NCI-H82 treated with DMSO at 0.1 percent for 48 hours (cell line): ENCODE measurements around the gene RMRP.

Experiments used
- DNase-seq: peaks from one replicate; lab custom pipeline; 2025; ENCODE audit not compliant: unreplicated experiment; lab: John Stamatoyannopoulos, UW

RMRP gene

DNA sequence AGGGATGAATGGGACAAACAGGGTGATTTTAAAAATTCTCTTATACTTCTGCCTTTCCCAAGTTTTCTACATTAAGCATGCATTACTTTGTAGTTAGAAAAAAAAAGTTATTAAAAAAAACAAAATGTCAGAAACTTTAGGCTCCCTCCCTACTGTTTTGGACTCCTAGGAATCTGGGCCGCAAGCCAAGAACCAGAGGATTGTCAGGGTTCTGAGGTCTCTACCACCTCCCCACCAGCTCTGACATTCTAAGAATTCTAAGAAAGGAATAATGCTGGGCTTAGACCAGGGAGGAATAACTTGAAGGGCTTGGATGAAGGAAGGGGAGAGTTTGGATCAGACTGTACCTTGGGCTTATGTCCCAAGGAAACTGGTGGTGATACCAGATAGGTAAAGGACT, 8.2 kb upstream of the RMRP start:
- DNase-seq = no peak

DNA sequence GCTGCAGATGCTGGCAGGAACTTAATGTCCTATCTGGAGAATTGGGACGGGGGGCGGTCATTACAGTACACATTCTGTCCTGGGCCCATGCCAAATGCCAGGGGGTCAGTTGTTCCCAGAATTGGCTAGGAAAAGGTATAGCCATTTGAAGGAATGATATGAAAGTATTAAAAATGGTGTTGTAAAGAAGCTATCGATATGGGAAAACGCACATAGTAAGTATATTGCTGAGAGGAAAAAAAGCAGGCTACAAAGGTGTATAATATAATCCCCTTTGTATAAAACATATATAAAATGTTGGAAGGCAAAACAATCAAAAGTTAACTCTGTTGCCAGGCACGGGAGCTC, 7.6 kb upstream of the RMRP start:
- no peak for DNase-seq

DNA sequence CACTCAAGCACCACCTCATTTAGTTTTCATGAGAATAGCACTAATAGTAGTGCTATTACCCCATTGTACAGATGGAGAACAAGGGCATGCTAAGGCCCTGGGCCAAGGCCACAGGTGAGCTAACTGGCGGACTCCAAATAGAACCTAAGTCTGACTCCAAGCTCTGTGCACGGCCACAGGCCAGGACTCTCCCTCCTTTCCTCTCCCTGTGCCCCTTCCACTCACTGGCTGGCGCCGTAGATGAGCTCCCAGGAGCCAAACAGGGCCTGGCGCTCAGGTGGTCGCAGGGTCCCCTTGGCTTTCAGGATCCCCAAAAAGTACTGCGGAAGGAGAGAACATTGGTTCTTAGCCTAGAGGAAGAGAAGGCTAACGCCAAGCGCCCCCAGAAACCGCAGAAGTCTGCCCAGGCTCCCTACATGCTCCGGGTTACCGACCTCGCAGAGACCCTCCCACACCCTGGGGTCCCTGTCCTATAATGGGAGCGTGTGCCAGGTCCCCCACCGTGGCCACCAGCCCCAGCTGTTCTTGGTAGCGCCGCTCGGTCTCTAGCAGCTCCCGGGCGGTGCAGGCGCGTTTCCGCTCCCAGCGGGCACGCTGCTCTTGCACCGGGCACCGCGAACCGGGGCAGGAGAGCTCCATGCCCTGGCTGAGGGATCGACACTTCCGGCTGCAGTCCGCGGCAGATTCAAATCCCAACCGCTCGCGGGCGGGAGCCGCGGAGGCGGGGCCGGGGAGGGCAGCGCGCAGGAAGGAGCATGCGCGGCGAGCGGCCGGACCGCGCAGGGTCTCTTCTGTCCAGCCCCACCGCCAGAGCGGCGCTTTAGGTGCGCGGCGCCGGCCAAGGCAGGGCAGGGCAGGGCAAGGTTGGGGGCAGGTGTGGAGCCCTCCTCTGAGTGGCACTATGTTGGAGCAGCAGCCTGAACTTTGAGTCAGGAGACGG, 7.0 kb upstream of the RMRP start, which contains the start of gene ARHGEF39:
ARHGEF39 (minus strand) TSS at position 665 of the 940 bp plus-strand sequence; CDS start at position 639, 26 bp downstream.
- peak; percentile 35 for DNase-seq

DNA sequence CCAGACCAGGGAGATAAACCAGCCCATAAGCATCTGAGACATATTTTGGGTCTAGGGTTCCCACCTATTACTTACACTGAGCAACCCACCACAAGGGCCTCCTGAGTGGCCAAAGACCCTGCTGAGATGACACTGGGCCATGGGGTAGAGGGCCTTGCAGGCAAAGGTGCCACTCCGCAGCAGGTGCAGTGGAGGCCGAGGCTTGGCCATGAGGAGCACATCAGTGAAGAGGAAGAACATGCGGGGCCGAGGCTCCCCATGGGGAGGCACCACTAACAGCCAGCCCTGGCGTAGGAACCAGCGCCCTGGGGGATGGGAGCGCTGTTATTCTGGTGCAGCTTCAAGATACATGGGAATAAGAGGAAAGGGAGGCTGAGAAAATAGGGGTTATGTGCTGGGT, 4.6 kb upstream of the RMRP start:
- no peak for DNase-seq

DNA sequence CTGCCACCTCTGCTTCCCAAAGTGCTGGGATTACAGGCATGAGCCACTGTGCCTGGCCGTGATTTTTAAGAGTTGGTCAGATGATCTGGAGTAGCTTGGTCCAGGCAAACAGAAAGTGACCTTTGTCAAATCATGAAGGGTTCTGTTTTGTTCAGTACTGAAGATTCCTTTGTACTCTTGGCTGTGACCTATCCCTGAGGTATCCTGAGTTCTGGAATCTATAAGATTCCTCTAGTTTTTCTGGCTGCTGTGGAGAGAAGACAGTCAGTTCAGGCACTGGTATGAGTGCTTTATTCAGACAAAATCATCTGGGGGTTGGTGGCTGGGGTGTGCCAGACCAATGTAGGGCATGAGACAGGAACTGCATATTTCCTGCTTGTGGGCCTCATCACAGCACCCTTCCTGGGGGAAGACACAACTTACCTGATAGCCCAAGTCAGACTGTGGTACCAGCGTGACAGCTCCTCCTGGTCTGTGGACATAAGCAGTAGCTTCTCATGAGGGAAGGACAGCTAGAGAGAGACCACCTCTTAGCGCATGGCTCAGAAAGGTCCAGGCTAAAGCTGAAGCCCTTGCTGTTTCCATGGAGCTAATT, 4.0 kb upstream of the RMRP start:
- no peak for DNase-seq

DNA sequence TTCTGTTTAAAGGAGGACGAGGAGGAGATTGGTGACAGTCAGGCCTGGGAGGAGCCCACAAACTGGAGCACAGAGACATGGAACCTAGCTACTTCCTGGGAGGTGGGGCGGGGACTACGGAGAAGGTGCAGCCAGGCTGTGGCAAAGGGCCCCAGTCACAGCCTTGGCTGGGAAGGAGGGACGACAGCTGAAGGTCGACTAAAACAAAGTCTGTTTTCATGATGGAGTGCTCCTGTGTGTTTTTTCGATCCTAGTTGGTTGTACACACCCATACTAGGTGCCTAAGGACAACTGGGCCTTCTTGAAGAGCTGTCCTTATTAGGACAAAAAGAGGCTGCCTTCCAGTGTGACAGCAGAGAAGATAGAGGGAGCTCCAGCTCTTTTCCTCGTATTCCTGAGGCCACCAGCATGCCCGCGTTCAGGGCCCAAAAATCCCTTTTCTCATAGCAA, 3.2 kb upstream of the RMRP start:
- no peak for DNase-seq

DNA sequence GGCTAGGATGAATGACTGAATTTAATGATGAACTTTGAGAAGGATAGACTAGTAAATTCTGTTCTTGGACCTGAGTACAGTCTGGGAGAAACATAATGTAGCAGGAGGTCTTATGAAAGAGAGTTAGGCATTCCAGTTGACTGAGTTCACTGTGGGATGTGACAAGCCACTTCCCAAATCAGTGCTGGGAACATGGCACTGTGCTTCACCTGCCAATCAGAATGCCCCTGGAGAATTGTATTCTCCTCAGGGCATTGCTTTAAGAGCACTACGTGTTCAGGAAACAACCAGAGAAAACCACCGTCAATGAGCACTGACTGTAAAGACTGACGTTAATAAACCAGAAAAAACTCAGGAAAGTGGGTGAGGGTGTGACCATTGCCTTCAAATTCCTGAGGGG, 1.5 kb upstream of the RMRP start:
- DNase-seq = no peak

DNA sequence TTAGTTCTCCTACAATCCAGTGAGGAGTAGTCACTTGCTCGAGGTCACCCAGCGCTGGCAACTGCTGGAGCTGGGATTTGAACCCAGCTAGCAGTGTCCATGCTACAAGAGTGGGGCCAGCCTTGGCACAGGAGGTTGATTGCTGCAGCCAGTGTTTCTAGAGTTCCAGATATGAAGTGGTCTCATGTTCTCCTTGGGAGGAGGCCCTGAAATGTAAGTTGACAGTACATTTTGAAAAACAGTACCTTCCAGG, 1.1 kb upstream of the RMRP start:
- DNase-seq = no peak

DNA sequence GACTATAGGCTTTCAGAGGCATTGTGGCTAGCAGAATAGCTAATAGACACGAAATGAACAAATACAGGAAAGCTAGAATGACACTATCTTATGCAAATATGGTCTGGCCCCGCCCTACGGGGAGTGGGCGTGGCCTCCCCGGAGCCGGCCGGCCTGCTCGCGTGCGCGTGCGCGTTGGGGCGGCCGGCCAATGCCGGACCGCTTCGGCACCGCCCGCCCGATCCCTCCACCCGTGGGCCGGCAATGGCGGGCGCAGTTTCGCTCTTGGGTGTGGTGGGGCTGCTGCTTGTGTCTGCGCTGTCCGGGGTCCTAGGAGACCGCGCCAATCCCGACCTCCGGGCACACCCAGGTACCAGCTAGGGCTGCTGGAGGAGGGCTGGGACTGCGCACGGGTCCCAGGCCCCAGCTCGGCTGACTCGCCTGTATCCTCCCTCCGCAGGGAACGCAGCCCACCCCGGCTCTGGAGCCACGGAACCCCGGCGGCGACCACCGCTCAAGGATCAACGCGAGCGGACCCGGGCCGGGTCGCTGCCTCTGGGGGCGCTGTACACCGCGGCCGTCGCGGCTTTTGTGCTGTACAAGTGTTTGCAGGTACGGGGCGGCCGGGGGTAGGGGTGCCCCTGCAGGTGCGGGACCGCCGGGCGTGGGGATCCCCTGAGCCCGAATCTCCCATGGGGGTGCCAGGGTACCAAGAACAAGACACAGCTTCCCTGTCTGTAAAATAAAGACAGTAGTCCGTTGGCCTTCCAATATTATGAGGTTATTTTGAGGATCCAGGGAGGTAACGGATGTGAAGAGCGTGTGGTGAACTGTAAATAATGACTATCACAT, 533 bp upstream of the RMRP start, which contains the start of gene CCDC107:
CCDC107 (plus strand) TSS at position 156 of the 831 bp plus-strand sequence; CDS start at position 244, 88 bp downstream.
- DNase-seq = peak; percentile 55

DNA sequence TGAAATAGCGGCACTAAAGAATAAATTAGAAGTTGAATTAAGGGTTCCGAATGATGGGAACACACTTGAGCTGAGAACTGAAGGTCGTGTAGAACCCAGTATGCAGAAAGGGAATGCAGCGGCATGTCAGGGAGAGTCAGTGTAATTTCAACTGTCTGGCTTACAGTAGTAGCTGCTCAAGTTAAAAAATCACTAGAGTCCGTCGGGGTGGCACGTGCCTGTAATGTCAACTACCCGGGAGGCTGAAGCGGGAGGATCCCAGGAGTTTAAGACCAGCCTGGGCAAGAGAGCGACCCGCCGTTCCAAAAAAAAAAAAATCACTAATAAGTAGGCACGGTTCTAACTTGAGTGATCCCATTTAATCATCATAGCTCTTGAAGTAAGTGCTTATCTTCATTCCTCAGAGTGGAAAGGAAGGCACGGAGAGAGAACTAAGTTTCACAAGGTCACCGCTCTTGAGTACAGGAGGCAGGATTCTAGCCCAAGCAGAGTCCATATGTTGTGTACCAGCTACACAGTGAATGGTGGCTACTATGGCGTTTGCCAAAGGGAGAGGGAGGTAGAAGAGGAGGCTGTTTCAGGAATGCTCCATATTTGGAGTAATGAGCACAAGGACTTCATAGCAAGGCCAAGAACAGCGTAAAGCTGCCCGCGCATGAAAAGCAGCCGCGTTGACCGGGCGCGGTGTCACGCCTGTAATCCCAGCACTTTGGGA, 831 bp downstream of the RMRP start:
- DNase-seq = peak; percentile 11

DNA sequence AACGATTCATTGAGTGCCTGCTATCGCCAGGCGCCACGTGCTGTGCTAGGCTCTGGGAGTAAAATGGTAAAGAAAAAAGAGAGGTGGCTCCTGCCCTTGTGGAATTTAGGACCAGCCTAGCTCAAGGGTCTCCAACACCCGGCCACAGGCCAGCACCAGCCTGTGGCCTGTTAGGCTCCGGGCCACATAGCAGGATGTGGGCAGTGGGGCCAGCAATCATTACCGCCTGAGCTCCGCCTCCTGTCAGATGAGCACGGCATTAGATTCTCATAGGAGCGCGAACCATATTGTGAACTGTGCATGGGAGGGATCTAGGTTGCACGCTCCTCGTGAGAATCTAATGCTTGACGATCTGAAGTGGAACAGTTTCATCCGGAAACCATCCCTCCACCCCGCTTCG, 1.5 kb downstream of the RMRP start:
- DNase-seq = no peak

DNA sequence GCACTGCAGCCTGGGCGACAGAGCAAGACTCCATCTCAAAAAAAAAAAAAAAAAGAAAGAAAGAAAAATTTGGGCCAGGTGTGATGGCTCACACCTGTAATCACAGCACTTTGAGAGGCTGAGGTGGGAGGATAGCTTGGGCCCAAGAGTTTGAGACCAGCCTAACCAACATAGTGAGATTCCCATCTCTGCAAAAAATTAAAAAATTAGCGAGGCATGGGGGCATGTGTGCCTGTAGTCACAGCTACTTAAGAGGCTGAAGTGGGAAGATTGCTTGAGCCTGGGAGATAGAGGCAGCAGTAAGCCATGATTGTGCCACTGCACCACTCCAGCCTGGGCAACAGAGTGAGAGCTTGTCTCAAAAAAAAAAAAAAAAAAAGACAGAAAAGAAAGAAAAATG, 4.2 kb downstream of the RMRP start:
- DNase-seq = no peak

DNA sequence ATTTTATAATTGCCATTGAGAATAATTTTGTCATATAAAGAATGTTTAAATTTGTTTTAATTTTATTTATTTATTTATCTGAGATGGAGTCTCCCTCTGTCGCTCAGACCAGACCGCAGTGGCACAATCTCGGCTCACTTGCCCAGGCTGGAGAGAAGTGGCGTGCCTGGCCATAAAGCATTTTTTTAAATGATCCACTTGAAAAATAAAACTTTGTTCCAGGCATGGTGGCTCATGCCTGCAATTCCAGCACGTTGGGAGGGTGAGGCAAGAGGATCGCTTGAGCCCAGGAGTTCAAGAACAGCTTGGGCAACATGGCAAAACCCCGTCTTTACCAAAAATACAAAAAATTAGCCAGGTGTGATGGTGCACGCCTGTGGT, 5.0 kb downstream of the RMRP start:
- no peak for DNase-seq

DNA sequence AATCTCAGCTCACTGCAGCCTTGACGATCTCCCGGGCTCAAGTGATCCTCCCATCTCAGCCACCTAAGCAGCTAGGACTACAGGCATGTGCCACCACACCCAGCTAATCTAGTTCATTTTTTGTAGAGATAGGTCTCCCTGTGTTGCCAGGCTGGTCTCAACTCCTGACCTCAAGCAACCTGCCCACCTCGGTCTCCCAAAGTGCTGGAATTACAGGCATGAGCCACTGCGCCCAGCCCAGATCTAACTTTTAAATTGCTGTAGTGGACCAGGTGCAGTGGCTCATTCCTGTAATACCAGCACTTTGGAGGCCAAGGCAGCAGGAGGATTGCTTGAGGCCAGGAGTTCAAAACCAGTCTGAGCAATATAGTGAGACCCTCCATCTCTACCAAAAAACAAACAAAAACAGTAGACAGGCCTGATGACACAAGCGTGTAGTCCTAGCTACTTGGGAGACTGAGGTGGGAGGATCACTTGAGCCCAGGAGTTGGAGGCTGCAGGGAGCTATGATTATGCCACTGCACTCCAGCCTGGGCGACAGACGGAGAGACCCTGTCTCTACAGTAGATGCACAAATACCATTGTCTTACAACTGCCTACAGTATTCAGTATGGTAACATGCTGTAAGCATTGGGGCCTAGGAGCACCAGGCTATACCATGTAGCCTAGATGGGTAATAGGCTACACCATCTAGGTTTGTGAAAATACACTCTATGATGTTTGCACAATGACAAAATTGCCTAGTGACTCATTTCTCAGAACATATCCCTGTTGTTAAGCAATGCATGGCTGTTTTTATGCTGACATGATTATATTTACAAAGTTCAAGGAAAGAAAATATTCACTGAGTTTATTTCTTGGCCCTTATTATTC, 5.6 kb downstream of the RMRP start:
- no peak for DNase-seq

DNA sequence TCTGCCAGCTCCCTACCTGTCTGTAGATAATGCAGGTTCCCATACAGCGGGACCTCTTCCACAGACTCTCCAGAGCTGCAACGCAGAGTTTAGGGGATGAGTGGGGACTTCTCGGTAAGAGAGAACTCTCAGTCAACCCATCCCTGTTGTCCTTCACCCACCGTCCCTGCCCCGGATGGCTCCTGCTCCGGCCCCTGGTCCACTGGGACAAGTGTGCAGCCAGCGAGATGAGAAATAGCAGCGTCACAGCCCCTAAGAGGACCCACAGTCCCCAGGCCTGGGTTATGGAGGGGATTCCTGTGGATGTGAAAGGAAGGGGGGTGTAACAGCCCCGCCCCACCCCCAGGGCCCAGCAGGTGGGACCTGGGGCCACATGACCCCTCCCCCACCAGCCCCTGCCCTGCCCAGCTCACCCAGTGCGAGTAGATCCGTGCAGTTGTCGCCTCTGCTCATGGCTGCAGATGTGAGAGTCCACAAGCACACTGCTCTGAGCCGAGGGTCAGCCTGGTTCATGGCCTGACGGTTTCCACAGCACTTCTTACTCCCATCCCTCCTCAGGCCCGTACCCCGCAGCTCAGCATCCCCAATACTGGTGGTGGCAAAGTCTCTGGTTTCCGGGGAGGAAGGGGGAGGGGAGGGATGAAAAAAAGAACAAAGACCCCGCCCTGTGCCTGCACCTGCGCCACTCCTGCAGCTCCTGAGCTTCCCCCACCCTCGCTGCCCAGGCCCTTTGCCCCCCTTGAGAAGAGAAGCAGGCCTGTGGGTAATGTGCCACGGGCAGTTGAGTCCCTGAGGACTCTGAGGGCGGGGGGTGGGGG, 7.3 kb downstream of the RMRP start, which contains the start of gene SIT1:
SIT1 (minus strand) TSS at position 591 of the 818 bp plus-strand sequence; CDS start at position 513, 78 bp downstream.
- no peak for DNase-seq

DNA sequence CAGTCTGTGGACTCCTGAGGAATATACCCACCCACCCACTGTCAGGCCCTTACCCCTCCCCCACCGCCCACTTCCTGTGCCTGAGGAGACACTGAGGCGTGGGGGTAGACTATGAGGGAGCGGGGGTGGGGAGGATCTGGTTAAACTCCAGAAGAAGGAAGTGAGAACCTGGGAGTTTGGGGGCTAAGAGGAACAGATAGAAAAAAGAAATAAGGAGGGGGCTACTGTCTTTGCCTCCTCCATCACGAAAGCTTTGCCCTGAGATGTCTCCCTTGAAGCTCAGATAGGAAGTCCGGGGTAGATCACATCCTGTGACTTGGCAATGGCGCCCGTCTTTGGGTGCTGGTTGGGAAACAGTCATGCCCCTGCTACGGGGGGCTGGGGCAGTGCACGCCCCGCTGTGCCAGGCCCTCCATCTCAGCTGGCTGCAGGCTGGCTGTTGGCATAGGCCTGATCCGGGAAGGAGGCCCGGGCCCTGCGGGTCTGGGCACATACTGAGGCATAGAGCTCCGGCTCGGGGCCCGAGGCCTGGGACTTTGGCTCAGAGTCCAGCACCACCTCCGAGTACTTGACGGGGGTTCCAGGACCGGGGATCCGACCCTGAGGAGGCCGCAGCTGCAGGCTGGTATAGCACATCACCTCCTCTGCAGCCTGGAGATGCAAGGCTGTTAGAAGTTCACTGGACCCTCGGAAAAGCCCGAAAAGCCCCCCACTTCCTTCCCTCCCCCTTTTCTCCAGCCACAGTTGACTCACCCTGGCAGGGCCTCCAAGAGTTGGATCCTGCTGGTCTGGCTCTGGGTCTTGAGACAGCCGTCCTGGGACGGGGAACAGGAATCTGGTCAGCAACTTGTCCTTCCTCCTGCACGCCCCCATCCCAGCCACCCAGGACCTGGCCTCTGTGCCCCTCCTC, 8.1 kb downstream of the RMRP start:
- DNase-seq = no peak

DNA sequence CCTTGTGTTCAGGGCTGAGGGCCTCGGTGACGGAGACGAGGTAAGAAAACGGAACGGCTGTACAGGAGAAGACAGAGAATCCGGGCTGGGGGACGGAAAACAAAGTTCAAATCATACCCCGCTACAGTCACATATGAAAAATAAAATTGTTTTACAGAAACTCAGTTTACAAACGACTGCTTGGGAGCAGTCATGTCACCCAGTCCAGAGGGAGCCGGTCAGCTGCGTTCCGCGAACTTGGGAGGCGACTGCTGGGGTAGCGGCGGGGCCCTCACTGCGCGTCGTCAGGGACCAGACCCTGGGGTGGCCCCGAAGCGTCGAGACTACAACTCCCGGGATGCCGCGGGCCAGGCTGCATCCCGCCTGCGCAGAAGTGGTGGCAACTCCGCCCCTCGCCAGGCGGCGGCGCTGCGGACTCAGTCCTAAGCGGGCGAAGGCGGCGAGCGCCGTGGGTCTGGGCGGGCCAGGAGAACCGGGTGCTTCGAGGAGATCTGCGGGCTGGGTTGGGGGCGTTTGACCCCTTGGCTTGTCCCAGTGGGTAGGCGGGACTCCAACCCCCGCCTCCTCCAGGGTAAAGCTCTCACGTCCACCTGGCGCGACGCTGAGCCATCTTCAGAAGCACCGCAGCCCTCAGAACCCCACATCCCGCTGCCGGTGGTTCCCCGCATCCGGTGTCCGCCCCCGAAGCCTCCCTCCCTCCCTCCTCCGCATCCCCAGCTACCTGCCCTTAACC, 11.1 kb downstream of the RMRP start:
- peak; percentile 44 for DNase-seq

DNA sequence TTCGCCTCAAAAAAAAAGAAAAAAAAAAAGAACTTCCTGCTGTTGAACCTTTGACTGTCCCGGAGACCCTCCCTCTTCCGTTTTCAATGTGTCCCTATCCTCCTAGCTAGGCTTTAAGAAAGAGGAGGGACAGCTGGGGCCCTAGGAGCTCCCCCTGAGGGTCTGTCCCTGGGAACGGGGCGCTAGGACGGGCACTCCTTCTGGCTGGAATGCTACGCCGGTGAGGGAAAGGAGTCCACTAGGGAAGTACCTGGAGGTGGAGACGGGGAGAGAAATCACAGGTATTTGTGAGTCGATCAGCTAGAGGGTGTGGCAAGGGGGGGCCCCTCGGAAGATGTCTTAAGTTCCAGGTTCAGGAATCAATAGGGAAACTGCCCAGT, 11.7 kb downstream of the RMRP start:
- no peak for DNase-seq
